Suprapubic skin (tissue), 4 donors: ENCODE results near the gene NACA2. TPM values are rescaled to one million over a fixed set of nuclear protein-coding genes. Genes with fewer than 3 reads are reported as not detected.
A peak's percentile ranks its signal among the peaks of the same experiment; 100 is the strongest.

ENCODE experiments used
- DNase-seq, 2 donors: peaks; one replicate each; pipeline ENCODE4 v3.0.0-alpha.2; 2019; ENCODE audit warnings: low spot score in 2 of 2
- H3K27ac ChIP-seq: fragments of 200-600 bp; sonication (generic); one replicate; pipeline ENCODE4 v1.5.1; 2019
- H3K27me3 ChIP-seq: fragments of 200-600 bp; sonication (generic); one replicate; pipeline ENCODE4 v1.5.1; 2019
- H3K36me3 ChIP-seq: fragments of 200-600 bp; sonication (generic); one replicate; pipeline ENCODE4 v1.5.1; 2019
- H3K4me1 ChIP-seq: fragments of 200-600 bp; sonication (generic); one replicate; pipeline ENCODE4 v1.5.1; 2019
- H3K4me3 ChIP-seq: fragments of 200-600 bp; sonication (generic); one replicate; pipeline ENCODE4 v1.5.1; 2019; ENCODE audit warnings: mild to moderate bottlenecking
- H3K9me3 ChIP-seq: fragments of 200-600 bp; sonication (generic); one replicate; pipeline ENCODE4 v1.5.1; 2019
- EP300 ChIP-seq: sonication (generic); formaldehyde crosslinking; IDR thresholded peaks from one replicate; pipeline ENCODE4 v1.6.1; 2017; ENCODE audit warnings: antibody characterized with exemption
- POLR2A ChIP-seq, 2 donors: fragments of 450-650 bp; IDR thresholded peaks; one replicate each; pipeline ENCODE4 v1.6.1; 2017; ENCODE audit warnings: antibody characterized with exemption in 2 of 2, mild to moderate bottlenecking in 2 of 2, moderate library complexity in 2 of 2
- POLR2AphosphoS5 ChIP-seq, 3 donors: sonication (generic); formaldehyde crosslinking; IDR thresholded peaks; one replicate each; pipeline ENCODE4 v1.6.1; 2017; ENCODE audit warnings: antibody characterized with exemption in 3 of 3
- WGBS: methylation state at CpG from one replicate; pipeline ENCODE4 v1.1.5; 2018; 5-methylcytosine and 5-hydroxymethylcytosine counted together
- total RNA-seq, 4 donors: library from RNA; depleted of rRNA; stranded (reverse); fragments of >200 nt; gene quantifications; one replicate each; pipeline ENCODE4 v1.1.0, GENCODE V29; 2016
- TF ChIP-seq, protein P1 (sequence below), 2 donors: fragments of 200-600 bp in 1 of 2; fragments of 450-650 bp in 1 of 2; sonication (generic) in 1 of 2; IDR thresholded peaks; one replicate each; pipeline ENCODE4 v1.5.1; 2016 to 2019; ENCODE audit warnings: antibody characterized with exemption in 2 of 2, mild to moderate bottlenecking in 1 of 2, moderate library complexity in 1 of 2

Gene NACA2
- total RNA-seq: not detected

DNA sequence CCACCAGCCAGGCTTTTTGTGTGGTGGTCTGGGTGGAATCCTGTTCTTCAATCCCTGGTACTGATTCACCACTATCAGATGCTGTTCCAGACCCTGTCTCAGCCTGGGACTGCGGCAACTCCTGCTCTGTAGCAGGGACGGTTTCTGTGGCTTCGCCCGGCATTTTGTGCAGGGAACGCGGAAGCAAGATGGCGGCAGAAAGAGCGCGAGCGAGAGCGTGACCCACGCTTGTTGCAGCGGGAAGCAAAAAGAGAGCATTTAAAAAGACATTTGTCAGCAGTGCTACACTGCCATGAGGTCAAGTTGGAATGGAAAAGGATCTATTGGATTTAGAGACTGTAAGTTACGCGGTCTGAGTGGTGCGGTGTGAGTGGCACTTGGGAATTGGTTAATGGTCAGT is at the start of gene NACA2:
TSS of gene NACA2 (minus strand) at position 202 of the 400 bp plus-strand sequence. CDS start at position 163, 39 bp downstream.
- no peak for DNase-seq
- Histone ChIP-seq H3K4me3 (no peak within 1 kb of the TSS), H3K27me3 (peaks cover 39% of the 10 kb centered on the region), H3K9me3 (no peaks in the 10 kb centered on the region), H3K27ac (no peak within 1 kb of the TSS), H3K36me3 (no peaks in the 10 kb centered on the region), H3K4me1 (no peaks in the 10 kb centered on the region)
- 94% methylated on average over 16 of the region's 16 CpGs for WGBS
- TF ChIP-seq EP300 (no peak), POLR2A (IDR thresholded peaks at IDR 0.05) (no peak), POLR2AphosphoS5 (IDR thresholded peaks at IDR 0.05) (no peak)
- TF ChIP-seq, protein P1, sequence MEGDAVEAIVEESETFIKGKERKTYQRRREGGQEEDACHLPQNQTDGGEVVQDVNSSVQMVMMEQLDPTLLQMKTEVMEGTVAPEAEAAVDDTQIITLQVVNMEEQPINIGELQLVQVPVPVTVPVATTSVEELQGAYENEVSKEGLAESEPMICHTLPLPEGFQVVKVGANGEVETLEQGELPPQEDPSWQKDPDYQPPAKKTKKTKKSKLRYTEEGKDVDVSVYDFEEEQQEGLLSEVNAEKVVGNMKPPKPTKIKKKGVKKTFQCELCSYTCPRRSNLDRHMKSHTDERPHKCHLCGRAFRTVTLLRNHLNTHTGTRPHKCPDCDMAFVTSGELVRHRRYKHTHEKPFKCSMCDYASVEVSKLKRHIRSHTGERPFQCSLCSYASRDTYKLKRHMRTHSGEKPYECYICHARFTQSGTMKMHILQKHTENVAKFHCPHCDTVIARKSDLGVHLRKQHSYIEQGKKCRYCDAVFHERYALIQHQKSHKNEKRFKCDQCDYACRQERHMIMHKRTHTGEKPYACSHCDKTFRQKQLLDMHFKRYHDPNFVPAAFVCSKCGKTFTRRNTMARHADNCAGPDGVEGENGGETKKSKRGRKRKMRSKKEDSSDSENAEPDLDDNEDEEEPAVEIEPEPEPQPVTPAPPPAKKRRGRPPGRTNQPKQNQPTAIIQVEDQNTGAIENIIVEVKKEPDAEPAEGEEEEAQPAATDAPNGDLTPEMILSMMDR (IDR thresholded peaks at IDR 0.05): no peak

DNA sequence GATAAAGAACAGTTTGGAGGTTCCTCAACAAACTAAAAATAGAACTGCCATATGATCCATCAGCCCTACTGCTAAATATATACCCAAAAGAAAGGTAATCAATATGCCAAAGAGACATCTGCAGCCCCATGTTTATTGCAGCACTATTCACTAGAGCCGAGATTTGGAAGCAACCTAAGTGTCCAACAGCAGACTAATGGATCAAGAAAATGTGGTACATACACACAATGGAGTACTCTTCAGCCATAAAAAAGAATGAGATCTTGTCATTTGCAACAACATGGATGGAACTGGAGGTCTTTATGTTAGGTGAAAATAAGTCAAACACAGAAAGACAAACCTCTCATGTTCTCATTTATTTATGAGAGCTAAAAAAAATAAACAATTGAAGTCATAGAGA is 48.8 kb upstream of the NACA2 start:
- no peaks in the 10 kb centered on the region for H3K4me1 ChIP-seq
- no peak overlapping the region for H3K4me3 ChIP-seq
- peaks cover 5% of the 10 kb centered on the region for H3K27me3 ChIP-seq
- DNase-seq: no peak
- WGBS: 73% methylated on average over 1 of the region's 1 CpG
- TF ChIP-seq, protein P1 (IDR thresholded peaks at IDR 0.05): no peak
- TF ChIP-seq EP300 (no peak), POLR2A (IDR thresholded peaks at IDR 0.05) (no peak), POLR2AphosphoS5 (IDR thresholded peaks at IDR 0.05) (no peak)
- H3K27ac ChIP-seq: no peak overlapping the region
- H3K9me3 ChIP-seq: no peaks in the 10 kb centered on the region
- no peaks in the 10 kb centered on the region for H3K36me3 ChIP-seq

DNA sequence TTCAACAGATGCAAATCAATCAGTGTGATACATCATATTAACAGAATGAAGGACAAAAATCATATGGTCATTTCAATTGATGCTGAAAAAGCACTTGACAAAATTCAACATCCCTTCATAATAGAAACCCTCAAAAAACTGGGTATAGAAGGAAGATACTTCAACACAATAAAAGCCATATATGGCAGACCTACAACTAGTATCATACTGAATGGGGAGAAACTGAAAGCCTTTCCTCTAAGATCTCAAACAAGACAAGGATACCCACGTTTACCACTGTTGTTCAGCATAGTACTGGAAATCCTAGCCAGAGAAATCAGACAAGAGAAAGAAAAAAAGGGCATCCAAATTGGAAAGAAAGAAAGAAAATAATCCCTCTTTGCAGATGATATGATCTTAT is 47.1 kb upstream of the NACA2 start:
- 52% methylated on average over 1 of the region's 1 CpG for WGBS

DNA sequence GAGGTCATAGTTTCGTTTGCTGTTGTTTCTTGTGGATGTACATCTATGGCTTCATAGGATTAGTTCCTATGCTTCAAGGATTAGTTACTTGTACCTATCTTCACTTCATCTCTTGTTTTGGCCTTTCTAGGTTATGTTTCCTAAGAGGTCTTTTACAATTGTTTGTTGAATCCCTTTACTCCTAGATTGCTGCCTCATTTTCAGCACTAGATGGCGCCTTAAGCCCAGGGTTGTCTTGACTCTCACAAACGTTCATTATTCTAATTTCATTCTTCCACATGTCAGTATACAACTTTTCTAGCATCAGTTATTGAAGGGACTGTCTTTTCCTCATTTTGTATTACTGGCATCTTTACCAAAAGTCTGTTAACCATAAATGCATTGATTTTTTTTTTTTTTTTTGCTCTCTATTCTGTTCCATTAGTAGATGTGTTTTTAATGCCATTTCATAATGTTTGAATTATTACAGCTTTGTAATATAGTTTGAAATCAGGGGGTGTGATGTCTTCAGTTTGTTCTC is 45.0 kb upstream of the NACA2 start:
- Histone ChIP-seq H3K9me3 (no peaks in the 10 kb centered on the region), H3K27me3 (no peaks in the 10 kb centered on the region), H3K4me1 (no peaks in the 10 kb centered on the region), H3K36me3 (no peaks in the 10 kb centered on the region), H3K4me3 (no peak overlapping the region), H3K27ac (no peak overlapping the region)
- DNase-seq: no peak
- 13% methylated on average over 3 of the region's 3 CpGs for WGBS
- TF ChIP-seq, protein P1 (IDR thresholded peaks at IDR 0.05): peak in 1 of 2 donors; percentile 21
- TF ChIP-seq POLR2A (IDR thresholded peaks at IDR 0.05) (no peak), EP300 (no peak), POLR2AphosphoS5 (IDR thresholded peaks at IDR 0.05) (no peak)

More for the DNA sequence above, 47.1 kb upstream of the NACA2 start:
- Histone ChIP-seq H3K4me3 (no peak overlapping the region), H3K36me3 (no peaks in the 10 kb centered on the region), H3K9me3 (no peaks in the 10 kb centered on the region), H3K4me1 (no peaks in the 10 kb centered on the region), H3K27me3 (no peaks in the 10 kb centered on the region), H3K27ac (no peak overlapping the region)
- no peak for DNase-seq
- TF ChIP-seq POLR2AphosphoS5 (IDR thresholded peaks at IDR 0.05): no peak
- TF ChIP-seq EP300: no peak
- TF ChIP-seq, protein P1 (IDR thresholded peaks at IDR 0.05): no peak
- TF ChIP-seq POLR2A (IDR thresholded peaks at IDR 0.05): no peak

DNA sequence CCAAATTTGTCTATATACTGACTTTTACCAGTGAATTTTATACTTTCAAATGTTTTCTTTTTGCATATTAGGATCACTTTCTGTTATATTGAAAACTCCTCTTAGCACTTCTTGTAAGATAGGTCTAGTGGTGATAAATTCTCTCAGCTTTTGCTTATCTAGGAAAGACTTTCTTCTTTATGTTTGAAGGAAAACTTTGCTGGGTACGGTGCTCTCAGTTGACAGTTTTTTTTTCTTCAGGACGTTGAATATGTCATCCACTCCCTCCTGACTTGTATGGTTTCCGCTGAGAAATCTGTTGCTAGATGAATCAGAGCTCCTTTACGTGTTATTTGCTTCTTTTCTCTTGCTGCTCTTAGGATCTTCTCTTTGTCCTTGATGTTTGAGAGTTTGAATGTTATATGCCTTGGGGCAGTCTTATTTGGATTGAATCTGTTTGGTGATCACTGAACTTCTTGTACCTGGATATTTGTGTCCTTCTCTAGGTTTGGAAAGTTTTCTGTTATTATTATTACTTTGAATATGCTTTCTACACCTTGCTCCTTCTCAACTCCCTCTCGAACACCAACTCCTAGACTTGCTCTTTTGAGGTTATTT is 44.0 kb upstream of the NACA2 start:
- H3K9me3 ChIP-seq: no peaks in the 10 kb centered on the region
- H3K4me1 ChIP-seq: no peaks in the 10 kb centered on the region
- H3K27ac ChIP-seq: no peak overlapping the region
- DNase-seq: no peak
- TF ChIP-seq, protein P1 (IDR thresholded peaks at IDR 0.05): no peak
- TF ChIP-seq EP300 (no peak), POLR2A (IDR thresholded peaks at IDR 0.05) (no peak), POLR2AphosphoS5 (IDR thresholded peaks at IDR 0.05) (no peak)
- no peak overlapping the region for H3K4me3 ChIP-seq
- no peaks in the 10 kb centered on the region for H3K27me3 ChIP-seq
- 79% methylated on average over 5 of the region's 5 CpGs for WGBS
- no peaks in the 10 kb centered on the region for H3K36me3 ChIP-seq
